Gastroesophageal sphincter (tissue), 4 donors: ENCODE measurements around the gene POMP. TPM values are rescaled to one million over a fixed set of nuclear protein-coding genes. Genes with fewer than 3 reads are reported as not detected.

ENCODE experiments used
- ATAC-seq: fragments of 150-250 bp; one replicate; pipeline ENCODE4 v1.9.1; 2016; ENCODE audit warnings: mild to moderate bottlenecking, moderate library complexity
- H3K27ac ChIP-seq, 4 donors: fragments of 200-600 bp; sonication (generic) in 3 of 4; 1 replicate in 3 of 4; 2 replicates in 1 of 4; pipeline ENCODE4 v1.5.1; 2016 to 2019
- H3K27me3 ChIP-seq: fragments of 200-600 bp; sonication (generic); one replicate; pipeline ENCODE4 v1.5.1; 2019
- H3K36me3 ChIP-seq, 2 donors: fragments of 200-600 bp; sonication (generic); one replicate each; pipeline ENCODE4 v1.5.1; 2019; ENCODE audit warnings: control low read depth in 1 of 2
- H3K4me1 ChIP-seq, 3 donors: fragments of 200-600 bp; sonication (generic); 1 replicate in 2 of 3; 2 replicates in 1 of 3; pipeline ENCODE4 v1.5.1; 2016 to 2019; ENCODE audit warnings: control low read depth in 2 of 3
- H3K4me3 ChIP-seq, 2 donors: fragments of 200-600 bp; sonication (generic); one replicate each; pipeline ENCODE4 v1.5.1; 2019; ENCODE audit warnings: mild to moderate bottlenecking in 1 of 2, moderate library complexity in 1 of 2
- H3K9me3 ChIP-seq, 3 donors: fragments of 200-600 bp; sonication (generic); one replicate each; pipeline ENCODE4 v1.5.1; 2017 to 2019; ENCODE audit warnings: control low read depth in 2 of 3
- CTCF ChIP-seq, 4 experiments: fragments of 200-600 bp in 2 of 4; fragments of 450-650 bp in 2 of 4; sonication (generic) in 1 of 4; IDR thresholded peaks; one replicate each; pipeline ENCODE4 v1.5.1; 2017 to 2019; ENCODE audit warnings: antibody characterized with exemption in 4 of 4, mild to moderate bottlenecking in 2 of 4, moderate library complexity in 2 of 4
- EP300 ChIP-seq: sonication (generic); formaldehyde crosslinking; IDR thresholded peaks from one replicate; pipeline ENCODE4 v1.6.1; 2017; ENCODE audit warnings: antibody characterized with exemption, mild to moderate bottlenecking
- POLR2A ChIP-seq, 2 donors: fragments of 450-650 bp; IDR thresholded peaks; one replicate each; pipeline ENCODE4 v1.6.1; 2017; ENCODE audit warnings: antibody characterized with exemption in 2 of 2, mild to moderate bottlenecking in 2 of 2, moderate library complexity in 1 of 2
- POLR2AphosphoS5 ChIP-seq: sonication (generic); formaldehyde crosslinking; IDR thresholded peaks from one replicate; pipeline ENCODE4 v1.6.1; 2017; ENCODE audit warnings: antibody characterized with exemption
- WGBS, 2 donors: methylation state at CpG; one replicate each; pipeline ENCODE4 v1.1.5; 2018; ENCODE audit warnings: low coverage in 1 of 2; 5-methylcytosine and 5-hydroxymethylcytosine counted together
- total RNA-seq, 4 donors: library from RNA; depleted of rRNA; stranded (reverse); fragments of >200 nt; gene quantifications; one replicate each; pipeline ENCODE4 v1.1.0, GENCODE V29; 2016

POMP gene
- total RNA-seq, 4 donors from 2014 or later, result 47.6 to 71.6 (median 60.1) TPM

GRCh38 chr13:28654276-28654675, 4.7 kb upstream of the POMP start:
- Histone ChIP-seq H3K36me3 (no peaks in the 10 kb centered on the region), H3K27ac (no peak overlapping the region), H3K4me1 (peaks cover 0 to 34% (median 4%) of the 10 kb centered on the region in 3 donors), H3K4me3 (no peak overlapping the region), H3K9me3 (no peaks in the 10 kb centered on the region), H3K27me3 (no peaks in the 10 kb centered on the region)
- ATAC-seq, result no peak
- 92 to 100% methylated on average over 1 of the region's 1 CpG for WGBS, 2 donors
- TF ChIP-seq POLR2A (IDR thresholded peaks at IDR 0.05) (no peak), CTCF (IDR thresholded peaks at IDR 0.05) (no peak), POLR2AphosphoS5 (no peak), EP300 (no peak)

GRCh38 chr13:28655561-28655960, 3.4 kb upstream of the POMP start:
- no peak overlapping the region for H3K4me3 ChIP-seq
- H3K4me1 ChIP-seq, result peaks cover 7 to 45% (median 12%) of the 10 kb centered on the region in 3 donors
- no peaks in the 10 kb centered on the region for H3K36me3 ChIP-seq
- WGBS, 2 donors, result 45% methylated on average over 3 of the region's 3 CpGs; no CpG with 5 or more reads in 1 of the 2 donors
- no peak for TF ChIP-seq POLR2AphosphoS5
- TF ChIP-seq POLR2A (IDR thresholded peaks at IDR 0.05), result no peak
- TF ChIP-seq CTCF (IDR thresholded peaks at IDR 0.05), result no peak
- TF ChIP-seq EP300, result no peak
- no peaks in the 10 kb centered on the region for H3K27me3 ChIP-seq
- H3K27ac ChIP-seq, result no peak overlapping the region
- ATAC-seq, result no peak
- no peaks in the 10 kb centered on the region for H3K9me3 ChIP-seq

- TF ChIP-seq EP300 (no peak), POLR2A (IDR thresholded peaks at IDR 0.05) (no peak), CTCF (IDR thresholded peaks at IDR 0.05) (no peak), POLR2AphosphoS5 (no peak)
- 28 to 43% methylated on average over 12 of the region's 12 CpGs for WGBS, 2 donors
- no peak for ATAC-seq
- H3K9me3 ChIP-seq, result no peaks in the 10 kb centered on the region
- H3K36me3 ChIP-seq, result peaks cover 0 to 19% of the 10 kb centered on the region in 2 donors
- peaks cover 11 to 56% (median 16%) of the 10 kb centered on the region in 3 donors for H3K4me1 ChIP-seq
- H3K27me3 ChIP-seq, result no peaks in the 10 kb centered on the region
- peak overlapping the region; percentile 90 to 98 for H3K4me3 ChIP-seq
- H3K27ac ChIP-seq, result peak overlapping the region; percentile 88 to 95 (median 92)
These were observed 969 bp upstream of the POMP start for GRCh38 chr13:28657784-28658538.

GRCh38 chr13:28658539-28658795, 463 bp upstream of the POMP start:
- no peak for TF ChIP-seq EP300
- no peak for TF ChIP-seq POLR2AphosphoS5
- TF ChIP-seq CTCF (IDR thresholded peaks at IDR 0.05), result no peak
- no peak for TF ChIP-seq POLR2A (IDR thresholded peaks at IDR 0.05)
- Histone ChIP-seq H3K27me3 (no peaks in the 10 kb centered on the region), H3K4me1 (peaks cover 11 to 54% (median 16%) of the 10 kb centered on the region in 3 donors), H3K9me3 (no peaks in the 10 kb centered on the region), H3K27ac (peak overlapping the region; percentile 88 to 95 (median 92)), H3K36me3 (peaks cover 0 to 24% of the 10 kb centered on the region in 2 donors), H3K4me3 (peak overlapping the region; percentile 90 to 98)
- WGBS, 2 donors, result 0% methylated on average over 6 to 7 of the region's 8 CpGs
- peak; percentile 38 for ATAC-seq

GRCh38 chr13:28659621-28659970, 666 bp downstream of the POMP start:
- 6 to 34% methylated on average over 3 to 4 of the region's 4 CpGs for WGBS, 2 donors
- Histone ChIP-seq H3K9me3 (no peaks in the 10 kb centered on the region), H3K4me1 (peaks cover 11 to 54% (median 16%) of the 10 kb centered on the region in 3 donors), H3K36me3 (peaks cover 1 to 35% of the 10 kb centered on the region in 2 donors), H3K27ac (peak overlapping the region; percentile 88 to 95 (median 92)), H3K27me3 (no peaks in the 10 kb centered on the region), H3K4me3 (peak overlapping the region; percentile 90 to 98)
- no peak for ATAC-seq
- no peak for TF ChIP-seq POLR2AphosphoS5
- TF ChIP-seq CTCF (IDR thresholded peaks at IDR 0.05), result no peak
- TF ChIP-seq EP300, result no peak
- TF ChIP-seq POLR2A (IDR thresholded peaks at IDR 0.05), result no peak
